Measurements from ENCODE around the gene PDZD4. TPM values are rescaled to one million over a fixed set of nuclear protein-coding genes. Genes with fewer than 3 reads are reported as not detected.

PDZD4 gene
- total RNA-seq, 3 donors from 2014 or later, result 0.81 to 1.4 (median 1.4) TPM

DNA sequence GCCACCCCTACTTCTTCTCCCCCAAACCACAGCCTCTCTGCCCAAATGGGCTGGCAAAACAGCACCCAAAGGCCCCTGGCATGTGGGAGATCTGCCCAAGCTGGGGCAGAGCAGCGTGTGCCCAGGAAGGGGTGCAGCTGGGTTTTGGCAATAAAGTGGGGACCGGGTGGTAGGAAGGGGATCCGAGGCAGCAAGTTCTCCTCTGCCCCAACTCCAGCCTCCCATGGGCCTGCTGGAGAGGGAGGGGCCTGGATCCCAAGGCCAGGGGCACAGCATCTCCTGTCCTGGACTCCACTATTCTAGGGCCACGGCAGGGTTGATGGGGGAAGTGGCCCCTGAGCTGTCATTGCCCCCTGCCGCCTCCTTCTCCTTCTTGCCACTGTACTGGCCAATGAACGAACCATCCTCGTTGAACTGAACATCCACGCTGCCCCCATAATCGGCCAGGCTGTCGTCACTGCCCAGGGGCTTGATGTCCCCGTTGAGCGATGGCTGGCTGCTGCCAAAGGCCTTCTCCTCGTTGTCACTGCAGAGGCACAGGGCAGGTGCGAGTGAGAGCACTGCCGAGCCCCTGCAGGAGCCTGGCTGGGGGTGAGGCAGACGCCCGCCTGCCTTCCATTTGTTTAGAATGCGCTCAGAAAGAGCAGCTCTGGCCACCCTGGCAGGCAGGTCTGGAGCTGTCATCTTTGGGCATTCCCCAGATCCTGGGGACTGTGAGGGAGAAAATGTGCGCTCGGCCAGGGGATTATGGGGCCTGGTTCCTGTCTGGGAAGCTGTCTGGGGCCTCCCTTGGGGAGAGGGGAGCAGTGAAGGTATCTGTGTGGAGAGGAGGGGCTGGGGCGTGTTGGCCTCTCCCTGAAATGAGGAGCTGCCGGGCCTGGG, 32.3 kb upstream of the PDZD4 start:
- Mint-ChIP-seq H3K9me3 (no peaks in the 10 kb centered on the region), H3K4me1 (ENCODE audit: low read depth) (no peaks in the 10 kb centered on the region), H3K36me3 (ENCODE audit: insufficient read depth) (no peaks in the 10 kb centered on the region), H3K4me3 (no peak overlapping the region), H3K27me3 (ENCODE audit: low read depth) (no peaks in the 10 kb centered on the region)
- ATAC-seq (no peak), DNase-seq (no peak)

DNA sequence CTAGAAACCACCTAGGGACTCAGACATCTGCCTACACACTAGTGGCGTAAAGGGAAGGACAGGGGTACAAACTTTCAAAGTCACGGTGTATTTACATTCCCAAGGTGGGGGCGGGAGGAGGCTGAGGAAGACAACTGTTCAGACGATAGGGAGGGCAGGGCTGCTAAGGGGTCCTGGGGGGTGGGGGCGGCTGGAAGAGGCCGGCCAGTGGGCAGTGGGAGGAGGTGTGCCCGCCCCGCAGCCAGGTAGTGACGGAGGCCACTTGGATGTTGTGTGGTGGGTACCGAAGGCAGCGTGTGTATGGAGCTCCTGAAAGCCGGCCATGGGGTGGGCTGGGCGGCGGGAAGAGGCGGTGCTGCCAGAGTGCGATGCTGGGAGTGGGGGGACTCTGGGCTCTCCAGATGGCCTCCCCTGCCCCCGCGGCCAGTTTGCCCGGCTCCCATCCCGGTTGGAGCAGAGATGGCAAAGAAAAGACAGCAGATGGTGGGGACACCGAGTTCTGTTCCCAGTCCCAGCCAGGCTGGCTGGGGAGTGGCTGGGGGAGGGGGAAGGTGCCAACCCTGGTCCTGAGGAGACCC, 31.5 kb upstream of the PDZD4 start:
- H3K36me3 Mint-ChIP-seq (ENCODE audit: insufficient read depth), result no peaks in the 10 kb centered on the region
- peaks cover 5% of the 10 kb centered on the region for H3K4me1 Mint-ChIP-seq (ENCODE audit: low read depth)
- no peaks in the 10 kb centered on the region for H3K9me3 Mint-ChIP-seq
- DNase-seq, result no peak
- ATAC-seq, result no peak
- H3K27me3 Mint-ChIP-seq (ENCODE audit: low read depth), result no peaks in the 10 kb centered on the region
- no peak overlapping the region for H3K4me3 Mint-ChIP-seq

DNA sequence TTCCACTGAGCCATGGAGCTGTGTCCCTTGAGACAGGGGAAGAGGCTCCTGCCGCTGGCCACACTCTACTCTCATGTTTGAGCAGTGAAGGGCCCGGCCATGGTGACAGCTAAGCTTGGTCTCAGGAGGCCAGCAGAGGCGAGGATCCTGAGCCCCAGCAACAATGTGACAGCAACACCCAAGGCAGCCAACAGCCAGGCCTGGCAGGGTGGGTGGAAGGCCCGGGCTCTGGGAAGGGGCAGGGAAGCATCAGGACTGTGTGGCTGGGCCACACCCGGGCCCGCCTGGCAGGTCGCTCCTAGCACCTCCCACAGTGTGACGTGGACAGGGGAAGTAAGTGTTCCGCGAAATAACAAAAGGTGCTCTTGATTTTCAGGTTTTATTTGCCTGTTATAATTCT, 30.8 kb upstream of the PDZD4 start:
- Mint-ChIP-seq H3K27me3 (ENCODE audit: low read depth) (no peaks in the 10 kb centered on the region), H3K9me3 (no peaks in the 10 kb centered on the region), H3K36me3 (ENCODE audit: insufficient read depth) (no peaks in the 10 kb centered on the region), H3K4me3 (no peak overlapping the region), H3K4me1 (ENCODE audit: low read depth) (peaks cover 6% of the 10 kb centered on the region)
- DNase-seq (no peak), ATAC-seq (no peak)

DNA sequence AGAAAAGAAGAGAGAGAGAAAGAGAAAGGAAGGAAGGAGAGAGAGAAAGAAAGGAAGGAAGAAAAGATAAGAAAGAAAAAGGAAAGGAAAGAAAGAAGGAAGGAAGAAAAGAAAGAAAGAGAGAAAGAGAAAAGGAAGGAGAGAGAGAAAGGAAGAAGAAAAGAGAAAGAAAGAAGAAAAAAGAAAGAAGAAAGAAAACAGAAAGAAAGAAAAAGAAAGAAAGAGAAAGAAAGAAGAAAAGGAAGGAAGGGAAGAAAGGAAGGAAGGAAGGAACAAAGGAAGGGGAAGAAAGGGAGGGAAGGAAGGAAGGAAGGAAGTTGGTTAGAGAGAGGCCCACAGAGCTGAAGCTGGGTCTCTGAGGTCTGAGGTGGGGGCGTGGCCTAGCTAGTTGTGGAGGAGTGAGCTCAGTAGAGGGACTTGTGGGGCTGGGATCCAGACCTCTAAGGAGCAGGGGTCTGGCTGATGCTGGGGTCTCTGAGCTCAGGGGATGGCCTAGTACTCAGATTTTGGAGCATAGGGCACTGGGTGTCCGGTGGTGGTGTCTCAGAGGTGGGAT, 27.1 kb upstream of the PDZD4 start:
- DNase-seq (no peak), ATAC-seq (no peak)
- Mint-ChIP-seq H3K9me3 (no peaks in the 10 kb centered on the region), H3K27me3 (ENCODE audit: low read depth) (no peaks in the 10 kb centered on the region), H3K36me3 (ENCODE audit: insufficient read depth) (no peaks in the 10 kb centered on the region), H3K4me3 (no peak overlapping the region), H3K4me1 (ENCODE audit: low read depth) (peaks cover 6% of the 10 kb centered on the region)

DNA sequence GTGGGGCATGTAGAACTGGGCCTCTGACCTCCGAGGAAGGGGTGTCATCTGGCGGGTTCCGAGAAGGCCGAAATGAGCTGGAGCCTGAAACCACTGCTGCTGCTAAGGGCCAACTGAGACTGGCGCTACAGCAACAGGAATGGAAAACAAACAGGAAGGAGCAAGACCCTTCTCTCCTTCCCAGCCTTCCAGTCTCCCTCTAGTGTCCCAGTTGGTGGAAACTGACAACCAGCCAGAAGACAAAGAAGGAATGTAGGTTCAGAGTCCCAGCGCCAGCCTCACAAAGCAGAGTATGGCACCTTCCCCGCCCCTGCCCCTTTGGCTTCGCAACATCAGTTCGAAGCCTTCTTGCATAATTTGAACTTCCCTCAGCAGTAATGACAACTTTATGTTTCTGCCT, 24.4 kb upstream of the PDZD4 start:
- H3K4me3 Mint-ChIP-seq, result no peak overlapping the region
- no peaks in the 10 kb centered on the region for H3K9me3 Mint-ChIP-seq
- DNase-seq (no peak), ATAC-seq (no peak)
- H3K36me3 Mint-ChIP-seq (ENCODE audit: insufficient read depth), result no peaks in the 10 kb centered on the region
- peaks cover 1% of the 10 kb centered on the region for H3K27me3 Mint-ChIP-seq (ENCODE audit: low read depth)
- H3K4me1 Mint-ChIP-seq (ENCODE audit: low read depth), result peaks cover 6% of the 10 kb centered on the region

DNA sequence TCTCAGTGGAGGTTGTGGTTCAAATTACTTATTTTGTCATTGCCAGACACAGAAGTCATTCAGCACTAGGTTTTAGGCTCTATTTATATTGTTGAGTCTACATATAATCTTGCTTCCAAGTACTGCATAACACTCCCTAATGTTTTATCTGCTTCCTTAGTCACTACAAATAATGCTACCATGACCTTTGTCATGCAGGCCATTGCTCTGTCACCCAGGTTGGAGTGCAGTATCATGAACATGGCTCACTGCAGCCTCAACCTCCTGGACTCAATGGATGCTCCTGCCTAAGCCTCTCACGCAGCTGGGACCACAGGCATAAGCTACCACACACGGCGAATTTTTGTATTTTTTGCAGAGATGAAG, 23.5 kb upstream of the PDZD4 start:
- H3K9me3 Mint-ChIP-seq, result no peaks in the 10 kb centered on the region
- H3K4me3 Mint-ChIP-seq, result no peak overlapping the region
- H3K36me3 Mint-ChIP-seq (ENCODE audit: insufficient read depth), result no peaks in the 10 kb centered on the region
- no peak for DNase-seq
- ATAC-seq, result no peak
- peaks cover 1% of the 10 kb centered on the region for H3K27me3 Mint-ChIP-seq (ENCODE audit: low read depth)
- H3K4me1 Mint-ChIP-seq (ENCODE audit: low read depth), result peaks cover 6% of the 10 kb centered on the region

DNA sequence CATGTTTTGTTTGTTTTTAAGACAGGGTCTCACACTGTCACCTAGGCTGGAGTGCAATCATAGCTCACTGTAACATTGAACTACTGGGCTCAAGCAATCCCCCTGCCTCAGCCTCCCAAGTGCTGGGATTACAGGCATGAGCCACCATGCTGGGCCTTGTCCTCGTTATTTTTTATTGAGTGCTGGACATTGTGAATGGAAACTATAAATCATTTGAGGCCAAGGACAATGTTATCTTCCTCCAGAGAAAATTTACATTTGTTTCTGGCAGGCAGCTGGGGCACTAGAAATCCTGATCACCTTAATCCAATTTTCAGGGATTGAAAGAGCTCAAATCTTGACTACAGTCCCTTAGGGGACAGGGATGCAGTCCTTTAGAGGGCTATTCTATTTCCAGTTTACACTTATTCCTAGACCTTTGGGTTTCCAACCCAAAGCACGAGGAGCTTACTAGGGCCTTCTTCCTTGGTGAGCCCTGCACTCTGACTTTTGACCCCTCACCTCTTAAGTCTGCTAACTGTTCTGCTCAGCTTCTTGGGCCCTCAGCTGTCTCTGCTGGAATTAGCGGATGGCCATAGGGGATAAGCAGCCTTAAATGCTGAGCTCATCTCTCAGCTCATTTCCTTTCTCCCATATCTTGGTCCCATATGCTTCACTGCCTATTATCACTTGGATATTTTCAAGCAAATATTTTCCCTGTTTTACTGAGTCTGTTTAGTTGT, 23.0 kb upstream of the PDZD4 start:
- peaks cover 1% of the 10 kb centered on the region for H3K27me3 Mint-ChIP-seq (ENCODE audit: low read depth)
- H3K36me3 Mint-ChIP-seq (ENCODE audit: insufficient read depth), result no peaks in the 10 kb centered on the region
- peaks cover 6% of the 10 kb centered on the region for H3K4me1 Mint-ChIP-seq (ENCODE audit: low read depth)
- no peak for DNase-seq
- ATAC-seq, result no peak
- no peak overlapping the region for H3K4me3 Mint-ChIP-seq
- no peaks in the 10 kb centered on the region for H3K9me3 Mint-ChIP-seq

DNA sequence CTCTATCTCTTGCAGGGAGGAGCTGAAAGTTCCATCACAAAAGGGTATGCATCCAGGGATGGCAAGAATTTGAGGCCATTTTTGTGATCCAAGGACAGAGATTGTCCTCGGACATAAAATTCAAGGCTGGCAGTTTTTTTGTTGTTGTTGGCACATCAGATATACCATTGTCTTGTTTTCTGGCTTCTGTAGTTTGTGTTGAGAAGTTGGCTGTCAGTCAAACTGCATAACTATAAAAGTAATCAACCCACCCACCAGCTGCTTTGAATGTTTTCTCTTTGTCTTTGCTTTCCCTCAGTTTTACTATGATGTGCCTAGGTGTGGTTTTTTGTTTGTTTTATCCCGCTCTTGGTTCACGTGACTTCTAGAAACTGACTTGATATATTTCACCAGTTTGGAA, 21.6 kb upstream of the PDZD4 start:
- no peaks in the 10 kb centered on the region for H3K36me3 Mint-ChIP-seq (ENCODE audit: insufficient read depth)
- H3K4me3 Mint-ChIP-seq, result no peak overlapping the region
- H3K4me1 Mint-ChIP-seq (ENCODE audit: low read depth), result peaks cover 3% of the 10 kb centered on the region
- DNase-seq (no peak), ATAC-seq (no peak)
- H3K9me3 Mint-ChIP-seq, result no peaks in the 10 kb centered on the region
- peaks cover 1% of the 10 kb centered on the region for H3K27me3 Mint-ChIP-seq (ENCODE audit: low read depth)

DNA sequence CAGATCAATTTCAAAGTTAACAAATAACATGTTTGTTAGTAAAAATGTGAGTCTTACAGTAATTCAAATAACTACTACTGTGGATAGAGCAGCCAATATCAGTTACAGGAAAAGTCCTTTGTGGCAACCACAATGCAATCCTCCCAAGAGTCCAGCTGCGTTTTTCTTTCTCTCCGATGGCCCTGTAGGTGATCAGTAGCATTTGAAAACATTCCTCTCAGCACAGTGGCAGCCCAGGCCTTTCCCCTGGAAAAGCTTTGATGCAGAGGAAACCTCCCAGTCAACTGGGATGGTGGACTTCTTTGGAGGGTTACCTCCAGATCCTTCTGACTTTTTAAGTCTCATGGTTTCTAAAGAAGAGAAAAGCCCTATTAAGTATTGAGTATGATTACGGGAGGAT, 18.0 kb upstream of the PDZD4 start:
- ATAC-seq (no peak), DNase-seq (no peak)
- Mint-ChIP-seq H3K27me3 (ENCODE audit: low read depth) (peaks cover 1% of the 10 kb centered on the region), H3K4me3 (no peak overlapping the region), H3K36me3 (ENCODE audit: insufficient read depth) (no peaks in the 10 kb centered on the region), H3K9me3 (no peaks in the 10 kb centered on the region), H3K4me1 (ENCODE audit: low read depth) (no peaks in the 10 kb centered on the region)

DNA sequence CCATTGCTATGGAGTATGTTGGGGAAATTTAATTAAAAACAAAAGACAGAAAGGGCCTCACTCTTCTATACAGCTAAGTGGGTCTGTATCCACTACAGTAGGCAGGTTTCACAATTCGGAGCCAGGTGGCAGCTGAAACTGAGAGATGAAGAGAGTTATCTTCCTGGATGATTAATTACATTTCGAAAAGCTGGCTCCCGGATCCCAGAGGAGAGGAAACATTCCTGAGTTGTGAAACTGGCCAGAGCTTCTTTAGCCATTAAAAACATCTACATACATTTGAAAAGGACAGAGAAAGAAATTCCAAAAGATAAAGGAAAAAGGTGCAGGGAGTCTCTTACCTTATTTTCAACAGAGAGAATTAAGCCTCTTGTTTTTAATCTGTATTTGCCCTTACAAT, 15.5 kb upstream of the PDZD4 start:
- H3K4me1 Mint-ChIP-seq (ENCODE audit: low read depth), result no peaks in the 10 kb centered on the region
- H3K9me3 Mint-ChIP-seq, result no peaks in the 10 kb centered on the region
- H3K36me3 Mint-ChIP-seq (ENCODE audit: insufficient read depth), result no peaks in the 10 kb centered on the region
- no peaks in the 10 kb centered on the region for H3K27me3 Mint-ChIP-seq (ENCODE audit: low read depth)
- no peak overlapping the region for H3K4me3 Mint-ChIP-seq
- ATAC-seq (no peak), DNase-seq (no peak)

DNA sequence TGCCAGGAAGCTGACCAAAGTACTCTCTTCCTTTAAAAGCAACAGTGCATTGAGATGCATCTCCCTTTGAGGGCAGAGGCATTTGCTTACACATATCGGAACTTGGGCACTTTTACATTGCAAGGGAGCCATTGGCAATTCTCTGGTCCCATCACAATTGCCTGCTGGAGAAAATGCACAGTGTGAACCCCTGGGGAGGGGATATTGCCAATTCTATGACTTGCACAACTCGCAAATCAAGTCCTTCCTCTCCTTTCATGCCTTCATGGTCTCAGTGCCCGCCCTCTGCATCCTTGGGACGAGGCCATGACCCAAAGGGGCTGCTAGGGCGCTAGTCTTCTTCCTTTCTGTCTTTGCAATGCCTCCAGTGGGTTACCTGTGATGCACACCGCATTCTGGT, 14.9 kb upstream of the PDZD4 start:
- Mint-ChIP-seq H3K4me1 (ENCODE audit: low read depth) (no peaks in the 10 kb centered on the region), H3K36me3 (ENCODE audit: insufficient read depth) (no peaks in the 10 kb centered on the region), H3K9me3 (no peaks in the 10 kb centered on the region)

DNA sequence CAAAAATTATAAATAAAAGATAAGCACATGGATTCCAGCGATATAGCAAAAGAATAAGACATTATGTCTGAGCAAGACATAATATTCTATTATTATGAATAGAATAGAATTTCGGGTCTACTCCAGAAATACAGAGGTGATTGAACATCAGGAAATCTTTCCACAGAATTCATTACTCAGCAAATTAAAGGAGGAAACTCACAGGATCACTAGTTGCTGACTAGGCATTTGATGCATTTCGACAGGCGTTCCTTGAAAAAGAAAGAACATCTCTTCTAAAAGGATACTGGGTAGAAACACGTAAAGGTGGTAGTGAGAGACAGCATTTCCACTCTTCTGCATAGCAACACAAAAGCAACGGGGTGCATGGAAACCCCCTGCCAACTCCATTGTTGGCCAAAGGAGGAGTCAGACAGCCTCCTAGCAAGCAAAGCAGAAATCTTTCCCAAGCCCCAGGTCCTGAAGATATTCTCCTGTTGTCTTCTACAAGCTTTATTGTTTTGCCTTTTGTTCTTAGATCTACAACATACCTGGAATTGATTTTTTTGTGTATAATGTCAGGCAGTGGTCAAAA, 14.3 kb upstream of the PDZD4 start:
- Mint-ChIP-seq H3K4me3 (no peak overlapping the region), H3K27me3 (ENCODE audit: low read depth) (no peaks in the 10 kb centered on the region), H3K36me3 (ENCODE audit: insufficient read depth) (no peaks in the 10 kb centered on the region), H3K4me1 (ENCODE audit: low read depth) (no peaks in the 10 kb centered on the region), H3K9me3 (no peaks in the 10 kb centered on the region)
- no peak for DNase-seq
- no peak for ATAC-seq

More for the DNA sequence above, 14.9 kb upstream of the PDZD4 start:
- no peak for DNase-seq
- no peaks in the 10 kb centered on the region for H3K27me3 Mint-ChIP-seq (ENCODE audit: low read depth)
- ATAC-seq, result no peak
- no peak overlapping the region for H3K4me3 Mint-ChIP-seq

DNA sequence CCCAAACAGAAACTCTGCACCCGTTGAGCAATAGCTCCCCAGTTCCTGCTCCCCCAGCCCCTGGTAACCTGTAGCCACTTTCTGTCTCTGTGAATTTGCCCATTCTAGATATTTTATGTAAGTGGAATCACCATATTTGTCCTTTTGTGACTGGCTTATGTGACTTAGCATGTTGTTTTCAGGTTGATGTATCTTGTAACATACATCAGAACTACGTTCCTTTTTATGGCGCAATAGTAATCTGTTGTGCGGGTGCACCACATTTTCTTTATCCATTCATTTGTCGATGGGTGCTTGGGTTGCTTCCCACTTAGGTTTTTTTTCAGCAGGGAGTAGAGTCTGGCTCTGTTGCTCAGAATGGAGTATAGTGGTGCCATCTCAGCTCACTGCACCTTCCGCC, 6.6 kb upstream of the PDZD4 start:
- Mint-ChIP-seq H3K9me3 (no peaks in the 10 kb centered on the region), H3K27me3 (ENCODE audit: low read depth) (peaks cover 2% of the 10 kb centered on the region), H3K36me3 (ENCODE audit: insufficient read depth) (no peaks in the 10 kb centered on the region), H3K4me1 (ENCODE audit: low read depth) (no peaks in the 10 kb centered on the region), H3K4me3 (no peak overlapping the region)
- no peak for ATAC-seq
- no peak for DNase-seq

DNA sequence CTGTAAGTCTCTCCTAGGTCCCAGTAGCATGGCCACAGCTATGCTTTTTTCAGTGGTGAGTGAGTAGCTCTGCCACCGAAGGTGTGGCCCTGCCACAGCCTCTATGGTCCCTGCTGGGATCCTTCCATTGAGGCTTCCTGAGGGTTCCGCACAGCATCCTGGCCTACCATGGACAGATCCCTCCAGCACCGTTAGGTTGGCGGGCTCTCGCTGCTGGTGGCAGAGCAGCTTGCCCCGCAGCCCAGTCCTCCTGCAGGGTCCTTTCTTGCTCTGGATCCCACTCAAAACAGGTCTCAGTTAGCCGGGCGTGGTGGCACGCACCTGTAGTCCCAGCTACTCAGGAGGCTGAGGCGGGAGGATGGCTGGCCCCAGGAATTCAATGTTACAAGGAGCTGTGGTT, 2.4 kb upstream of the PDZD4 start:
- no peaks in the 10 kb centered on the region for H3K9me3 Mint-ChIP-seq
- H3K4me1 Mint-ChIP-seq (ENCODE audit: low read depth), result peaks cover 2% of the 10 kb centered on the region
- DNase-seq (no peak), ATAC-seq (no peak)
- no peak overlapping the region for H3K4me3 Mint-ChIP-seq
- no peaks in the 10 kb centered on the region for H3K36me3 Mint-ChIP-seq (ENCODE audit: insufficient read depth)
- H3K27me3 Mint-ChIP-seq (ENCODE audit: low read depth), result peaks cover 2% of the 10 kb centered on the region
